Trophoblast cell (in vitro differentiated cells and primary cell): Measurements from ENCODE around the gene HOXD1.

Experiments
- DNase-seq, 2 donors: peaks; one replicate each; pipeline ENCODE4 v3.0.0-alpha.2; 2016
- H2AFZ ChIP-seq: 2 replicates; pipeline ENCODE4 v1.6.1; 2013; ENCODE audit warnings: low read length, moderate library complexity, mild to moderate bottlenecking; ENCODE audit not compliant: insufficient read depth, poor library complexity
- H2AK5ac ChIP-seq: 2 replicates; pipeline ENCODE4 v1.6.1; 2013; ENCODE audit warnings: mild to moderate bottlenecking, low read length
- H2BK120ac ChIP-seq: 2 replicates; pipeline ENCODE4 v1.6.1; 2013; ENCODE audit warnings: low read length, mild to moderate bottlenecking, moderate library complexity; ENCODE audit not compliant: insufficient read depth, poor library complexity
- H2BK12ac ChIP-seq: 2 replicates; pipeline ENCODE4 v1.6.1; 2013; ENCODE audit warnings: mild to moderate bottlenecking, low read length, moderate library complexity
- H2BK5ac ChIP-seq: 2 replicates; pipeline ENCODE4 v1.6.1; 2013; ENCODE audit warnings: low read length, low read depth, moderate library complexity, mild to moderate bottlenecking; ENCODE audit not compliant: poor library complexity
- H3K14ac ChIP-seq: 2 replicates; pipeline ENCODE4 v1.6.1; 2013; ENCODE audit warnings: mild to moderate bottlenecking, low read length
- H3K18ac ChIP-seq: 2 replicates; pipeline ENCODE4 v1.6.1; 2013; ENCODE audit warnings: mild to moderate bottlenecking, low read length
- H3K23ac ChIP-seq: 2 replicates; pipeline ENCODE4 v1.6.1; 2013; ENCODE audit warnings: low read length
- H3K27ac ChIP-seq: 2 replicates; pipeline ENCODE4 v1.5.1; 2013; ENCODE audit warnings: low read depth, mild to moderate bottlenecking, inconsistent platforms, low read length, moderate library complexity
- H3K27me3 ChIP-seq: 2 replicates; pipeline ENCODE4 v1.6.1; 2013; ENCODE audit warnings: inconsistent platforms, mild to moderate bottlenecking, low read length, moderate library complexity; ENCODE audit not compliant: insufficient read depth
- H3K36me3 ChIP-seq, 2 experiments: 1 replicate in 1 of 2; 2 replicates in 1 of 2; pipeline ENCODE4 v1.6.1; 2013; ENCODE audit warnings: low read length in 2 of 2, mild to moderate bottlenecking in 2 of 2, moderate library complexity in 1 of 2; ENCODE audit not compliant: insufficient read depth in 2 of 2, control insufficient read depth in 1 of 2
- H3K4ac ChIP-seq: 2 replicates; pipeline ENCODE4 v1.6.1; 2013; ENCODE audit warnings: low read depth, mild to moderate bottlenecking, low read length, moderate library complexity
- H3K4me1 ChIP-seq, 2 experiments: 1 replicate in 1 of 2; 2 replicates in 1 of 2; pipeline ENCODE4 v1.6.1; 2013; ENCODE audit warnings: low read length in 2 of 2, mild to moderate bottlenecking in 2 of 2, moderate library complexity in 1 of 2; ENCODE audit not compliant: insufficient read depth in 2 of 2, control insufficient read depth in 1 of 2
- H3K4me2 ChIP-seq: 2 replicates; pipeline ENCODE4 v1.6.1; 2013; ENCODE audit warnings: inconsistent platforms, mild to moderate bottlenecking, low read length, moderate library complexity
- H3K4me3 ChIP-seq: 2 replicates; pipeline ENCODE4 v1.5.1; 2013; ENCODE audit warnings: mild to moderate bottlenecking, low read depth, low read length, inconsistent platforms
- H3K79me1 ChIP-seq: one replicate; pipeline ENCODE4 v1.6.1; 2013; ENCODE audit warnings: low read length
- H3K79me2 ChIP-seq: 2 replicates; pipeline ENCODE4 v1.6.1; 2013; ENCODE audit warnings: low read length, mild to moderate bottlenecking; ENCODE audit not compliant: control insufficient read depth, insufficient read depth, poor library complexity
- H3K9ac ChIP-seq: 2 replicates; pipeline ENCODE4 v1.6.1; 2013; ENCODE audit warnings: mild to moderate bottlenecking, low read length
- H3K9me3 ChIP-seq: 2 replicates; pipeline ENCODE4 v1.6.1; 2013; ENCODE audit warnings: low read depth, mild to moderate bottlenecking, control low read depth, inconsistent platforms, low read length; ENCODE audit not compliant: insufficient read depth
- H4K12ac ChIP-seq: 2 replicates; pipeline ENCODE4 v1.6.1; 2013; ENCODE audit warnings: low read depth, mild to moderate bottlenecking, low read length, moderate library complexity
- H4K8ac ChIP-seq: 2 replicates; pipeline ENCODE4 v1.6.1; 2013; ENCODE audit warnings: low read depth, mild to moderate bottlenecking, low read length, moderate library complexity
- H4K91ac ChIP-seq: one replicate; pipeline ENCODE4 v1.6.1; 2013; ENCODE audit warnings: low read depth, mild to moderate bottlenecking, low read length, moderate library complexity
- WGBS: extraction: QIAGEN DNeasy Blood & Tissue Kit; methylation state at CpG from one replicate; pipeline ENCODE4 v1.1.7; 2013; ENCODE audit warnings: missing lambda C conversion rate; ENCODE audit not compliant: insufficient read length, insufficient coverage; ENCODE audit errors: extremely low coverage; 5-methylcytosine and 5-hydroxymethylcytosine counted together

Gene HOXD1

DNA sequence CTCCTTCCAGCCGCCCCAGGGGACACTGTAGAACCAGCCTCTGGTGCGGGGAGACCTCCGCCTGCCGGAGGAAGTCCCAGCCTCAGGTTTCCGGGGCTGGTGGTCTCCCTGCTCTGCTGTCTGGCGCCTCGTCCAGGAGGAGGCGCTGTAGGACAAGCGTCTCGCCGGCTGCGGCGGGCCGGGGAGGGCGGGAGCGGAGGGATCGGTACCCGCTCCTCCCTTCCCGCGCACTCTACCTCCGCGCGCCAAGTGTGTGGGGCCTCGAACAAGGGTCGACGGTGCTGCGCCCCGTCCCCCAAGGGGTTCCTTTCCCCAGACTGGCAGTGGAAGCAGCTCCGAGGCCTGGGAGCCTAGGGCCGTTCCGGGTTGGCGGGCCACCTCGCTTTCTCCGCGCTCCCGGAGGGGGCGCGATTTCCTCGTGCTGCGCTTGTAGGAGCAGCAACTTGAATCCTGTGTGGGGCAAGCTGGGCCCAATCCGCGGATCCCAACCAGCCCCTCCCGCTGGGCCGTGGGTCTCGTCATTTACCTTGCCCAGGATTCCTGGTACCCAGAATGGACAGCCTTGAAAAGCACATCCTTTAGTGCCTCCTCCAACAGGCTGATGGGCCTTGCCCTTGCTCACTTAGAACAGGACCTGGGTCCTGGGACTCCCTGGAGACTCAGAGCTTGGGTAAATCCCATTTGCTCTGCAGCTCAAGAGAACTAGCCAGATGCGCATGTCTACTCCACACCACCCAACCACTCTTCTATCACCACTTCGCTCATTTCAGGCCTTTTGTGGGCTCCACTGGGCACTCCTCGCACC lies 47.8 kb upstream of the HOXD1 start:
- Histone ChIP-seq H3K14ac (peak overlapping the region; percentile 18), H2BK12ac (no peak overlapping the region), H3K4ac (no peak overlapping the region), H3K79me2 (no peaks in the 10 kb centered on the region), H4K91ac (peak overlapping the region; percentile 15), H4K12ac (peak overlapping the region; percentile 65), H2BK120ac (no peak overlapping the region), H3K4me2 (peak overlapping the region; percentile 75), H2BK5ac (no peak overlapping the region), H3K9ac (no peak overlapping the region), H3K4me3 (peak overlapping the region; percentile 53), H3K18ac (peak overlapping the region; percentile 16), H3K4me1 (peaks cover 5 to 6% of the 10 kb centered on the region in 2 experiments), H3K27ac (no peak overlapping the region), H3K9me3 (peaks cover 7% of the 10 kb centered on the region), H4K8ac (peak overlapping the region; percentile 25), H2AFZ (peak overlapping the region; percentile 65), H2AK5ac (no peak overlapping the region), H3K36me3 (no peaks in the 10 kb centered on the region), H3K79me1 (peaks cover 2% of the 10 kb centered on the region), H3K27me3 (peaks cover 52% of the 10 kb centered on the region), H3K23ac (no peak overlapping the region)
- DNase-seq, result peak; percentile 51 to 79
- no CpG with 5 or more reads among the region's 48 CpGs for WGBS

DNA sequence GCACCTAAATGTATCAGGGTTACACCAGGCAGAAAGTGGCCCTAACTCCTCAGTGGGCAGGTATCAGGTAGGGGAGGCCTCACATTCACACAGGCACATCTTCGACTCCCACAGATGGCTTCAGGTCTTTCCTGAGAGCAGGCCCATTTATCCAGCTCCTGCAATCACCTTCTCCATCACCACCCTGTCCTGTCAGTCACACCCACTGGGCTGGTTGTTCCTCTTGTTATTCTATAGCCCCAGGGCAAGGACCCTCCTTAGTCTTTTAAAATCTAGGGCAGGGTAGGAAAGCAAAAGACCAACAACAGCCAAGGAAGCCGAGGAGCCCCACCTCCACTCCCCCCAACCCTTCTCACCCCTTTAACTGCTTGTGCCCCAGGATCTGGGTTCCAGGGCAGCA lies 46.2 kb upstream of the HOXD1 start:
- Histone ChIP-seq H3K18ac (no peak overlapping the region), H2BK120ac (no peak overlapping the region), H2AFZ (no peak overlapping the region), H3K14ac (no peak overlapping the region), H3K4me2 (no peak overlapping the region), H3K27me3 (peaks cover 52% of the 10 kb centered on the region), H2AK5ac (no peak overlapping the region), H4K12ac (no peak overlapping the region), H2BK12ac (no peak overlapping the region), H3K9me3 (peaks cover 3% of the 10 kb centered on the region), H3K4me1 (peaks cover 0 to 6% of the 10 kb centered on the region in 2 experiments), H2BK5ac (no peak overlapping the region), H3K9ac (no peak overlapping the region), H3K36me3 (no peaks in the 10 kb centered on the region), H3K4ac (no peak overlapping the region), H3K23ac (no peak overlapping the region), H4K8ac (no peak overlapping the region), H3K4me3 (no peak overlapping the region), H3K79me2 (no peaks in the 10 kb centered on the region), H3K79me1 (peaks cover 2% of the 10 kb centered on the region), H3K27ac (no peak overlapping the region), H4K91ac (no peak overlapping the region)
- WGBS, result no CpG with 5 or more reads among the region's 2 CpGs
- no peak for DNase-seq

DNA sequence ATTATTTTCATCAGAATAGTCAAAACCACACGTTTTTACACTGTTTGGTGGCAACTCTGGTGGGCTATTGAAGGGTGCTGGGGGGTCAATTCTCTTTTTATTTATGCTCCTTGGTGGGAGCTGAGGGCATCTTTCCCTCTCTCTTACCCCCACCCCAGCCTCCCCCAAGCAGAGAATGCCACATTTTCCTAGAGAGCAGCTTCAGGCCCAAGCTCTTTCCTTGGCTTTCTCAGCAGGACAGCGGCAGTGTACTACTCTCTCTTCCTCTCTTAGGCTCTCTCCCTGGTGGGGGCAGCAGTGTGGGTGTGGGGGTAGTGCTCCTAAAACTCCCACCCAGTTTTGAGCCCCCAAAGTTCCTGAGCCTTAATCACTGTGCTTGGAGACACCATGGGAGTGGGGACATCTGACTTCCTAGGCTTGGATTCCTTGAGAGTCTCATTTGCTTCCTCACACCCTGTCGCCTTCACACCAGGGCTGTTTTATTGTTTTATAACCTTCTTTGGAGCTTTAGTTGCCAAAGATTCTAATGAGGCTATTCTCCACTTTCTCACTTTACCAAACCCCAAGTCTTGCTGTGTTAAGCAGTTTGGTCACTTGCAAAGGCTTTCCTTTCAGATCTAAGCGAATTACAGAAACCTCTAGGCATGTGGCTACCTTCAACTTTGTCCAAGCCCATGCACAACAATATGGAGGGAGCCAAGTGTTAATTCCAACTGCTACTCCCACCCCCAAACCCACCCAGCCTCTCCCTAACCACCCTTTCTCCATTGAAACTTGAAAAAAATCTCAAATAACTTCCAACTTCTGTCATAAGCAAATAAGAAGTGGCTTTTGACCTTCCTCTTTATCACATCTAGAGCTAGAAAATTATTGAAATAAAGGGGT lies 43.1 kb upstream of the HOXD1 start:
- Histone ChIP-seq H3K9me3 (peaks cover 7% of the 10 kb centered on the region), H3K4me3 (no peak overlapping the region), H3K79me2 (no peaks in the 10 kb centered on the region), H3K4me1 (peaks cover 0 to 4% of the 10 kb centered on the region in 2 experiments), H3K4ac (no peak overlapping the region), H3K18ac (no peak overlapping the region), H2BK12ac (no peak overlapping the region), H4K91ac (no peak overlapping the region), H3K23ac (peak overlapping the region; percentile 7), H3K79me1 (peaks cover 2% of the 10 kb centered on the region), H3K14ac (no peak overlapping the region), H2BK120ac (no peak overlapping the region), H3K27me3 (peaks cover 67% of the 10 kb centered on the region), H2AFZ (no peak overlapping the region), H4K12ac (no peak overlapping the region), H4K8ac (no peak overlapping the region), H3K36me3 (no peaks in the 10 kb centered on the region), H2BK5ac (no peak overlapping the region), H2AK5ac (no peak overlapping the region), H3K9ac (no peak overlapping the region), H3K4me2 (no peak overlapping the region), H3K27ac (no peak overlapping the region)
- DNase-seq, result no peak
- no CpG with 5 or more reads among the region's 4 CpGs for WGBS

DNA sequence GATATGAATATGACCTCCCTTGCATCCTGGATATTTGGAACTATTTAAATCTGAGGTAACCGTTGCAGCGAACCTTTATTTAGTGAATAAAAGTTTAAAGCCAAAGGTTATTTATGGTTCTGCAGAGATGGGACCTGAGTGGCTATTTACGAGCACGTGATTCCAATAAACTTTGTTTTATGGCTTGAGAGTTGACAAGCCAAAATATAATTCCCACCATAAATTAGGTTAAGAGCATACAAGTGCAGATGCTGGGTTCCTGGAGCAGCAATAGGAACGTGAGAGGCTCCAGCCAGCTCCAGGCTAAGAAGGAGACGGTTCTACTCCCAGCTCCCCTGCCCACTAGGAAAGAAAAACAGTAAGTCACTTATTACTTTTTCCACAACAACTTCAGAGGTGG lies 42.4 kb upstream of the HOXD1 start:
- DNase-seq, result no peak
- Histone ChIP-seq H3K4me2 (no peak overlapping the region), H2AFZ (no peak overlapping the region)

More for the DNA sequence above, 42.4 kb upstream of the HOXD1 start:
- no peak overlapping the region for H2BK12ac ChIP-seq
- no peak overlapping the region for H4K8ac ChIP-seq
- H3K79me1 ChIP-seq, result no peaks in the 10 kb centered on the region
- H3K9me3 ChIP-seq, result peaks cover 9% of the 10 kb centered on the region
- no peaks in the 10 kb centered on the region for H3K36me3 ChIP-seq
- H3K14ac ChIP-seq, result no peak overlapping the region
- H3K79me2 ChIP-seq, result no peaks in the 10 kb centered on the region
- H3K4me1 ChIP-seq, result no peaks in the 10 kb centered on the region
- no peak overlapping the region for H3K4me3 ChIP-seq
- H4K12ac ChIP-seq, result no peak overlapping the region
- H2BK5ac ChIP-seq, result no peak overlapping the region
- no peak overlapping the region for H2BK120ac ChIP-seq
- H4K91ac ChIP-seq, result no peak overlapping the region
- H3K27ac ChIP-seq, result no peak overlapping the region
- WGBS, result no CpG with 5 or more reads among the region's 6 CpGs
- H3K4ac ChIP-seq, result no peak overlapping the region
- H3K18ac ChIP-seq, result no peak overlapping the region
- H3K27me3 ChIP-seq, result peaks cover 73% of the 10 kb centered on the region
- no peak overlapping the region for H3K23ac ChIP-seq
- H3K9ac ChIP-seq, result no peak overlapping the region
- no peak overlapping the region for H2AK5ac ChIP-seq
